K562 (cell line): ENCODE data around the gene C13orf46. TPM values are rescaled to one million over a fixed set of nuclear protein-coding genes. Genes with fewer than 3 reads are reported as not detected.

Experiments
- ATAC-seq: fragments of 200-7000 bp; cut with Tn5 transposase; 3 replicates; pipeline ENCODE4 v1.9.1; 2020; ENCODE audit warnings: moderate library complexity
- BruUV-seq: library from RNA; stranded (reverse); fragments of 400-500 nt; replicated peaks from 2 replicates; lab custom pipeline; 2021; lab: Mats Ljungman, UMichigan
- CTCF ChIA-PET: fragments of 300-600 bp; formaldehyde crosslinking; extraction: SDS; loops from one replicate; lab custom pipeline; 2021; ENCODE audit warnings: low intra/inter-chr PET ratio; lab: Yijun Ruan, JAX
- POLR2A ChIA-PET: fragments of 300-600, 350-650 bp; sonication (Branson Sonifier 250); formaldehyde crosslinking; extraction: SDS; loops from one replicate; lab custom pipeline; 2021; ENCODE audit warnings: antibody characterized with exemption, inconsistent platforms; lab: Yijun Ruan, JAX
- DNase-seq, 4 experiments: peaks; one replicate each; pipeline versions ENCODE4 v3.0.0 to v3.0.0-alpha.2; 2011 to 2018; ENCODE audit warnings: low spot score in 3 of 4, mixed read lengths in 3 of 4; ENCODE audit errors: extremely low read depth in 1 of 4
- FAIRE-seq: peaks from 2 replicates; lab custom pipeline; 2011; peaks lifted over from hg19 to GRCh38; lab: Jason Lieb, UNC
- H2AFZ ChIP-seq: 2 replicates; pipeline ENCODE4 v1.6.0; 2011; ENCODE audit warnings: low read depth, low read length, control low read depth, inconsistent platforms
- H3K27ac ChIP-seq: fragments of 200-600 bp; 3 replicates; pipeline ENCODE4 v1.8.0; 2011; ENCODE audit warnings: low read depth, mild to moderate bottlenecking, control low read depth, inconsistent platforms, low read length, moderate library complexity, mixed read lengths; ENCODE audit errors: extremely low read depth
- H3K27me3 ChIP-seq, 2 experiments: fragments of 300-600 bp in 1 of 2; 2 replicates in 1 of 2; 3 replicates in 1 of 2; pipeline versions ENCODE4 v1.6.0 to v1.8.0; 2011; ENCODE audit warnings: inconsistent platforms in 2 of 2, low read length in 2 of 2, mild to moderate bottlenecking in 1 of 2, mixed read lengths in 1 of 2, moderate library complexity in 1 of 2; ENCODE audit not compliant: control insufficient read depth in 2 of 2, insufficient read depth in 2 of 2
- H3K36me3 ChIP-seq: fragments of 300-600 bp; 3 replicates; pipeline ENCODE4 v1.8.0; 2011; ENCODE audit warnings: mild to moderate bottlenecking, low read length, inconsistent platforms; ENCODE audit not compliant: control insufficient read depth, insufficient read depth
- H3K4me1 ChIP-seq, 2 experiments: fragments of 200-600 bp in 1 of 2; replicated peaks in 1 of 2; 2 replicates in 1 of 2; 3 replicates in 1 of 2; pipeline versions ENCODE4 v1.5.1 to v1.8.0; 2011; ENCODE audit warnings: inconsistent platforms in 2 of 2, low read length in 2 of 2, mild to moderate bottlenecking in 1 of 2, mixed read lengths in 1 of 2, moderate library complexity in 1 of 2; ENCODE audit not compliant: control insufficient read depth in 2 of 2, insufficient read depth in 2 of 2
- H3K4me2 ChIP-seq: 2 replicates; pipeline ENCODE4 v1.6.1; 2011; ENCODE audit warnings: low read length, control low read depth, inconsistent platforms, mixed read lengths; ENCODE audit not compliant: insufficient read depth
- H3K4me3 ChIP-seq: fragments of 200-600 bp; sonication (generic), shearing (Covaris generic); 2 replicates; pipeline ENCODE4 v1.5.1; 2016; ENCODE audit warnings: control low read depth, inconsistent platforms
- H3K79me2 ChIP-seq: fragments of 200-600 bp; 3 replicates; pipeline ENCODE4 v1.8.0; 2011; ENCODE audit warnings: low read length, inconsistent platforms; ENCODE audit not compliant: control insufficient read depth, insufficient read depth
- H3K9ac ChIP-seq, 2 experiments: 2 replicates each; pipeline versions ENCODE4 v1.6.0 to v1.6.1; 2011; ENCODE audit warnings: low read depth in 2 of 2, low read length in 2 of 2, control low read depth in 1 of 2, inconsistent platforms in 1 of 2, mild to moderate bottlenecking in 1 of 2, mixed read lengths in 1 of 2; ENCODE audit not compliant: insufficient read depth in 1 of 2
- H3K9me1 ChIP-seq: one replicate; pipeline ENCODE4 v1.6.0; 2011; ENCODE audit warnings: inconsistent platforms, mild to moderate bottlenecking, low read length, moderate library complexity; ENCODE audit not compliant: control insufficient read depth, insufficient read depth
- H3K9me3 ChIP-seq: replicated peaks from 2 replicates; pipeline ENCODE4 v1.5.1; 2011; ENCODE audit warnings: low read depth, low read length, inconsistent platforms; ENCODE audit not compliant: control insufficient read depth, insufficient read depth
- H4K20me1 ChIP-seq: replicated peaks from 2 replicates; pipeline ENCODE4 v1.6.1; 2011; ENCODE audit warnings: low read length, inconsistent platforms, mixed read lengths; ENCODE audit not compliant: control insufficient read depth, insufficient read depth
- HMG20A ChIP-seq: fragments of 450-650 bp; formaldehyde crosslinking; conservative IDR thresholded peaks from 2 replicates; pipeline ENCODE4 v1.4.0; 2020; ENCODE audit warnings: mild to moderate bottlenecking, mixed read lengths
- JUNB ChIP-seq: fragments of 450-650 bp; formaldehyde crosslinking; conservative IDR thresholded peaks from 2 replicates; pipeline ENCODE4 v1.4.0; 2020; ENCODE audit warnings: mild to moderate bottlenecking
- MAZ ChIP-seq, 2 experiments: fragments of 450-650 bp in 1 of 2; sonication (generic) in 1 of 2; formaldehyde crosslinking; IDR thresholded peaks in 1 of 2; conservative IDR thresholded peaks in 1 of 2; 2 replicates each; pipeline versions ENCODE4 v1.4.0 to v1.5.0; 2020; ENCODE audit warnings: mild to moderate bottlenecking in 1 of 2, missing genetic modification reagents in 1 of 2
- NFRKB ChIP-seq: fragments of 450-650 bp; IDR thresholded peaks from 2 replicates; pipeline ENCODE4 v1.6.1; 2016; ENCODE audit warnings: low read depth
- PCBP2 ChIP-seq: fragments of 200-400 bp; formaldehyde crosslinking; IDR thresholded peaks from 2 replicates; pipeline ENCODE4 v1.6.1; 2018; ENCODE audit warnings: low read length, low read depth, mild to moderate bottlenecking, moderate library complexity; ENCODE audit not compliant: poor library complexity, severe bottlenecking
- RBM25 ChIP-seq: fragments of 200-400 bp; formaldehyde crosslinking; IDR thresholded peaks from 2 replicates; pipeline ENCODE4 v1.6.1; 2018; ENCODE audit warnings: low read length, low read depth, moderate library complexity; ENCODE audit not compliant: severe bottlenecking
- TBP ChIP-seq: optimal IDR thresholded peaks from 2 replicates; pipeline ENCODE3; 2011; ENCODE audit warnings: low read depth, low read length, improper control_type of control experiment
- TCFL5 ChIP-seq: fragments of 250-450 bp; sonication (Bioruptor Pico); conservative IDR thresholded peaks from 2 replicates; pipeline ENCODE4 v1.6.1; 2021; ENCODE audit warnings: mild to moderate bottlenecking, moderate library complexity, matching md5 sums
- THAP12 ChIP-seq: fragments of 250-450 bp; sonication (Bioruptor Pico); IDR thresholded peaks from 2 replicates; pipeline ENCODE4 v1.9.0; 2021; ENCODE audit warnings: mild to moderate bottlenecking, inconsistent platforms
- ZFP36 ChIP-seq: fragments of 150-350 bp; IDR thresholded peaks from 2 replicates; pipeline ENCODE4 v1.6.1; 2018; ENCODE audit warnings: low read length, low read depth; ENCODE audit not compliant: partially characterized antibody
- ZNF583 ChIP-seq: fragments of 250-450 bp; sonication (Bioruptor Pico); IDR thresholded peaks from 2 replicates; pipeline ENCODE4 v1.4.0; 2020
- WGBS: fragments of 100-300 bp; shearing (Covaris generic); methylation state at CpG from one replicate; pipeline ENCODE4 v1.1.6; 2016; ENCODE audit warnings: low coverage, mixed read lengths; ENCODE audit not compliant: insufficient coverage; ENCODE audit errors: missing lambda C conversion rate; 5-methylcytosine and 5-hydroxymethylcytosine counted together
- in situ Hi-C: fragments of 300-500 bp; cut with MboI; formaldehyde crosslinking; loops from 4 replicates; pipeline ENCODE4 v1.15.0; 2018; ENCODE audit warnings: inconsistent platforms, mixed read lengths
- intact Hi-C: fragments of 100-400 bp; cut with micrococcal nuclease; formaldehyde crosslinking; loops from 2 replicates; pipeline ENCODE4 v1.14.2; 2022
- polyA plus RNA-seq, 8 experiments: library from polyadenylated mRNA; depleted of rRNA in 4 of 8; stranded (reverse) in 5 of 8; unstranded in 3 of 8; fragments of >200 nt; fragmentation: Nextera tagmentation in 2 of 8; fragmentation: Illumina TruSeq in 1 of 8; extraction: Ambion mirVana in 2 of 8; extraction: Trizol in 1 of 8; gene quantifications; 2 replicates each; pipeline versions ENCODE4 v1.2.1 to v1.2.3, GENCODE V29; 2011 to 2014; ENCODE audit warnings: inconsistent platforms in 1 of 8, missing spikeins in 1 of 8
- total RNA-seq, 7 experiments: library from RNA; depleted of rRNA in 6 of 7; stranded (reverse); fragments of >200 nt in 6 of 7; fragmentation: Illumina TruSeq in 2 of 7; extraction: Trizol in 2 of 7; gene quantifications; 2 replicates each; pipeline versions ENCODE4 v1.2.1 to v1.2.3, GENCODE V29; 2011 to 2021; ENCODE audit warnings: low replicate concordance in 1 of 7
- TF ChIP-seq, protein P1 (sequence below): sonication (generic); IDR thresholded peaks from 2 replicates; pipeline ENCODE4 v1.6.1; 2016
- TF ChIP-seq, protein P2 (sequence below): sonication (generic); formaldehyde crosslinking; IDR thresholded peaks from 2 replicates; pipeline ENCODE4 v1.8.1; 2022; ENCODE audit warnings: missing genetic modification reagents

C13orf46 gene
- total and polyA plus RNA-seq, 9 of the 15 experiments (the other 6 are each of a cell fraction or from before 2014, with no cell fraction given) = 0.04 to 0.24 (median 0.05) TPM; not detected in 4

- H3K4me2 ChIP-seq = no peak overlapping the region
- in situ Hi-C loops (no loop called here), intact Hi-C loops (no loop called here)
- ChIA-PET CTCF (no interaction called here), POLR2A (no interaction called here)
- no peak for FAIRE-seq
- no TSS peak for BruUV-seq
- H3K9me1 ChIP-seq = no peaks in the 10 kb centered on the region
- H3K9me3 ChIP-seq = no peaks in the 10 kb centered on the region
- no peaks in the 10 kb centered on the region for H3K36me3 ChIP-seq
- no peak overlapping the region for H3K4me3 ChIP-seq
- H2AFZ ChIP-seq = no peak overlapping the region
- H3K79me2 ChIP-seq = no peaks in the 10 kb centered on the region
- no peak overlapping the region for H3K9ac ChIP-seq
- ATAC-seq = no peak
- H3K27me3 ChIP-seq = peaks cover 43 to 82% of the 10 kb centered on the region in 2 experiments
- no peaks in the 10 kb centered on the region; the same call in 1 of the 2 replicates for H4K20me1 ChIP-seq
- WGBS = 7% methylated on average over 13 of the region's 21 CpGs
- DNase-seq = no peak
- no peak overlapping the region for H3K27ac ChIP-seq
- H3K4me1 ChIP-seq = peaks cover 0 to 12% of the 10 kb centered on the region in 2 experiments; a peak in 2 of 5 replicates
- TF ChIP-seq TBP = no peak
- no peak for TF ChIP-seq PCBP2
- TF ChIP-seq, protein P1, sequence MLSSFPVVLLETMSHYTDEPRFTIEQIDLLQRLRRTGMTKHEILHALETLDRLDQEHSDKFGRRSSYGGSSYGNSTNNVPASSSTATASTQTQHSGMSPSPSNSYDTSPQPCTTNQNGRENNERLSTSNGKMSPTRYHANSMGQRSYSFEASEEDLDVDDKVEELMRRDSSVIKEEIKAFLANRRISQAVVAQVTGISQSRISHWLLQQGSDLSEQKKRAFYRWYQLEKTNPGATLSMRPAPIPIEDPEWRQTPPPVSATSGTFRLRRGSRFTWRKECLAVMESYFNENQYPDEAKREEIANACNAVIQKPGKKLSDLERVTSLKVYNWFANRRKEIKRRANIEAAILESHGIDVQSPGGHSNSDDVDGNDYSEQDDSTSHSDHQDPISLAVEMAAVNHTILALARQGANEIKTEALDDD = no peak
- TF ChIP-seq, protein P2, sequence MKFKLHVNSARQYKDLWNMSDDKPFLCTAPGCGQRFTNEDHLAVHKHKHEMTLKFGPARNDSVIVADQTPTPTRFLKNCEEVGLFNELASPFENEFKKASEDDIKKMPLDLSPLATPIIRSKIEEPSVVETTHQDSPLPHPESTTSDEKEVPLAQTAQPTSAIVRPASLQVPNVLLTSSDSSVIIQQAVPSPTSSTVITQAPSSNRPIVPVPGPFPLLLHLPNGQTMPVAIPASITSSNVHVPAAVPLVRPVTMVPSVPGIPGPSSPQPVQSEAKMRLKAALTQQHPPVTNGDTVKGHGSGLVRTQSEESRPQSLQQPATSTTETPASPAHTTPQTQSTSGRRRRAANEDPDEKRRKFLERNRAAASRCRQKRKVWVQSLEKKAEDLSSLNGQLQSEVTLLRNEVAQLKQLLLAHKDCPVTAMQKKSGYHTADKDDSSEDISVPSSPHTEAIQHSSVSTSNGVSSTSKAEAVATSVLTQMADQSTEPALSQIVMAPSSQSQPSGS (CRISPR knock-in tag) = no peak
- no peak for TF ChIP-seq TCFL5 (CRISPR knock-in tag)
- no peak for TF ChIP-seq MAZ (CRISPR knock-in tag; conservative IDR thresholded peaks at IDR 0.05 in 1 of 2, IDR thresholded peaks at IDR 0.05 in 1 of 2)
- no peak for TF ChIP-seq JUNB (CRISPR knock-in tag)
- TF ChIP-seq NFRKB = no peak
- TF ChIP-seq ZNF583 (CRISPR knock-in tag) = no peak
- no peak for TF ChIP-seq HMG20A (CRISPR knock-in tag)
- no peak for TF ChIP-seq THAP12
- no peak for TF ChIP-seq ZFP36
- TF ChIP-seq RBM25 = no peak
Measured at GRCh38 chr13:113935001-113935844, 38.7 kb downstream of the C13orf46 start.
